ENCODE results near the gene IRF2BP1.

IRF2BP1 gene

GRCh38 chr19:45860359-45861259, 25.3 kb downstream of the IRF2BP1 start:
- no peak for DNase-seq (ENCODE audit: low read depth)

- no peak for DNase-seq (ENCODE audit: low read depth)
These were observed 31.7 kb downstream of the IRF2BP1 start for GRCh38 chr19:45854167-45854778.

- no peak for DNase-seq (ENCODE audit: low read depth)
These were observed 33.0 kb downstream of the IRF2BP1 start for GRCh38 chr19:45852983-45853382.

GRCh38 chr19:45852145-45852750, 33.7 kb downstream of the IRF2BP1 start:
- DNase-seq (ENCODE audit: low read depth), result no peak

GRCh38 chr19:45848922-45849321, 37.0 kb downstream of the IRF2BP1 start:
- DNase-seq (ENCODE audit: low read depth), result no peak

- DNase-seq (ENCODE audit: low read depth), result no peak
These were observed 38.3 kb downstream of the IRF2BP1 start for GRCh38 chr19:45847663-45848062.

GRCh38 chr19:45842198-45842597, 43.7 kb downstream of the IRF2BP1 start:
- DNase-seq (ENCODE audit: low read depth), result no peak

GRCh38 chr19:45834970-45835369, 51.0 kb downstream of the IRF2BP1 start:
- no peak for DNase-seq (ENCODE audit: low read depth)

Measured in fibroblast of the conjunctiva (primary cell).